ENCODE data around the gene ECPAS. TPM values are rescaled to one million over a fixed set of nuclear protein-coding genes. Genes with fewer than 3 reads are reported as not detected.

Gene ECPAS
- total and polyA plus RNA-seq, 2 donors (not counting 1 experiment from before 2014, with no cell fraction given), result 12.9 to 69.5 TPM

DNA sequence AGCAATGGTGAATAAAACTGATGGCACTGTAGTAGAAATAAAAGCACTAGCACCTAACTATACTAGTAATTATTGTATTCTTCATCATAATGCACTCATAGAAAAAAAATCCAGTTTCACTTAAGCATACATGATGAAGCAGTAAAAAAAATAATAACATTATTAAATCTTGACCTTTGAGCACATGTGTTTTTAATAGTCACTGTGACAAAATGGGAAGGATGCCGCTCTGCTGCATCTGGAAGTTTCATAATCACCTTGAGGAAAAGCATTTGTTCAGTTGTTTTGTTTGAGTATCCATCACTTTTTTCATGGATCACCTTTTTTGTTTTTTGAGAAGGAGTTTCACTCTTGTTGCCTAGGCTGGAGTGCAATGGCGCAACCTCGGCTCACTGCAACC, 167.4 kb downstream of the ECPAS start:
- H3K4me1 ChIP-seq (ENCODE audit: control insufficient read depth in 2 of 2, insufficient read depth in 2 of 2, low read length in 2 of 2), result no peaks in the 10 kb centered on the region
- Mint-ChIP-seq H3K4me1 (no peaks in the 10 kb centered on the region), H3K4me3 (no peak overlapping the region), H3K27ac (no peak overlapping the region), H3K27me3 (peaks cover 8% of the 10 kb centered on the region), H3K9me3 (ENCODE audit: insufficient read depth) (no peaks in the 10 kb centered on the region)
- ChIA-PET CTCF (no interaction called here), POLR2A (no interaction called here)
- no peaks in the 10 kb centered on the region for H4K20me1 ChIP-seq (ENCODE audit: control insufficient read depth, insufficient read depth, low read length, poor library complexity, severe bottlenecking)
- no peak for DNase-seq
- H3K27me3 ChIP-seq (replicated peaks in 1 of 4; ENCODE audit: control extremely low read depth in 1 of 4, control insufficient read depth in 3 of 4, insufficient read depth in 4 of 4, low read length in 3 of 4), result peaks cover 0 to 2% (median 0%) of the 10 kb centered on the region in 4 experiments
- TF ChIP-seq EZH2 (IDR thresholded peaks at IDR 0.05; ENCODE audit: borderline replicate concordance, insufficient read depth, low read depth, low read length, poor library complexity, severe bottlenecking), result no peak
- TF ChIP-seq, protein P1, sequence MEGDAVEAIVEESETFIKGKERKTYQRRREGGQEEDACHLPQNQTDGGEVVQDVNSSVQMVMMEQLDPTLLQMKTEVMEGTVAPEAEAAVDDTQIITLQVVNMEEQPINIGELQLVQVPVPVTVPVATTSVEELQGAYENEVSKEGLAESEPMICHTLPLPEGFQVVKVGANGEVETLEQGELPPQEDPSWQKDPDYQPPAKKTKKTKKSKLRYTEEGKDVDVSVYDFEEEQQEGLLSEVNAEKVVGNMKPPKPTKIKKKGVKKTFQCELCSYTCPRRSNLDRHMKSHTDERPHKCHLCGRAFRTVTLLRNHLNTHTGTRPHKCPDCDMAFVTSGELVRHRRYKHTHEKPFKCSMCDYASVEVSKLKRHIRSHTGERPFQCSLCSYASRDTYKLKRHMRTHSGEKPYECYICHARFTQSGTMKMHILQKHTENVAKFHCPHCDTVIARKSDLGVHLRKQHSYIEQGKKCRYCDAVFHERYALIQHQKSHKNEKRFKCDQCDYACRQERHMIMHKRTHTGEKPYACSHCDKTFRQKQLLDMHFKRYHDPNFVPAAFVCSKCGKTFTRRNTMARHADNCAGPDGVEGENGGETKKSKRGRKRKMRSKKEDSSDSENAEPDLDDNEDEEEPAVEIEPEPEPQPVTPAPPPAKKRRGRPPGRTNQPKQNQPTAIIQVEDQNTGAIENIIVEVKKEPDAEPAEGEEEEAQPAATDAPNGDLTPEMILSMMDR (IDR thresholded peaks at IDR 0.05), result no peak
- no peak overlapping the region for H3K9ac ChIP-seq (ENCODE audit: low read length)
- intact Hi-C loops (cut with micrococcal nuclease), result no loop called here
- H2AFZ ChIP-seq (ENCODE audit: insufficient read depth, low read depth, low read length, poor library complexity, severe bottlenecking), result no peak overlapping the region
- H3K36me3 ChIP-seq (replicated peaks in 1 of 2; ENCODE audit: control extremely low read depth in 1 of 2, control insufficient read depth in 1 of 2, extremely low read depth in 1 of 2, insufficient read depth in 2 of 2, low read length in 1 of 2), result no peaks in the 10 kb centered on the region
- ATAC-seq (ENCODE audit: low read depth), result no peak
- no peak overlapping the region for H3K27ac ChIP-seq (ENCODE audit: low read length in 2 of 2)
- 100% methylated on average over 3 of the region's 3 CpGs for WGBS (ENCODE audit: insufficient coverage)
- no peaks in the 10 kb centered on the region for H3K9me3 ChIP-seq (ENCODE audit: control extremely low read depth in 1 of 3, control insufficient read depth in 2 of 3, insufficient read depth in 1 of 3, low read length in 2 of 3)
- no peak overlapping the region for H3K4me3 ChIP-seq (ENCODE audit: control extremely low read depth in 1 of 5, extremely low read depth in 1 of 5, insufficient read depth in 1 of 5, low read depth in 2 of 5, low read length in 4 of 5)
- H3K4me2 ChIP-seq (replicated peaks; ENCODE audit: low read depth, low read length, poor library complexity, severe bottlenecking), result no peak overlapping the region
- no peaks in the 10 kb centered on the region for H3K79me2 ChIP-seq (ENCODE audit: control insufficient read depth, insufficient read depth, low read length)

Small RNA genes lying within 50 kb of the gene (small RNA-seq; reads per million reads assigned to genes)
- gene RNA5SP294 (ENCODE audit: insufficient read length, low read depth, low replicate concordance), result not detected

Other genes with a start within 250 kb of the ECPAS start
- not detected in 2 replicates for gene OR2K2, start 154.2 kb downstream of the ECPAS start, total RNA-seq
- gene OR2K2, start 154.2 kb downstream of the ECPAS start, polyA plus RNA-seq, result not detected in 2 replicates
- gene ZNF483, start 40.8 kb upstream of the ECPAS start, total RNA-seq, result 3.0 and 3.3 TPM in 2 replicates
- gene ZNF483, start 40.8 kb upstream of the ECPAS start, polyA plus RNA-seq, result 0.43 and 0.78 TPM in 2 replicates
- 0.29 TPM in 1 of 2 replicates, not detected in the other for gene PTGR1, start 115.3 kb upstream of the ECPAS start, total RNA-seq
- gene PTGR1, start 115.3 kb upstream of the ECPAS start, polyA plus RNA-seq, result not detected in 2 replicates
- gene DNAJC25, start 147.0 kb upstream of the ECPAS start, total RNA-seq, result 3.8 and 4.1 TPM in 2 replicates
- gene DNAJC25, start 147.0 kb upstream of the ECPAS start, polyA plus RNA-seq, result 3.1 and 8.6 TPM in 2 replicates
- 5.2 and 7.2 TPM in 2 replicates for gene GNG10, start 177.2 kb upstream of the ECPAS start, total RNA-seq
- 10.6 and 13.0 TPM in 2 replicates for gene GNG10, start 177.2 kb upstream of the ECPAS start, polyA plus RNA-seq

All from B cell (primary cell).